Adrenal gland (tissue), 12 donors: ENCODE data around the gene SRPK2. TPM values are rescaled to one million over a fixed set of nuclear protein-coding genes. Genes with fewer than 3 reads are reported as not detected.

Experiments
- DNase-seq, 7 donors: peaks; one replicate each; pipeline ENCODE4 v3.0.0-alpha.2; 2019 to 2020
- H3K27ac ChIP-seq, 5 donors: fragments of 200-600 bp; sonication (generic) in 4 of 5; 1 replicate in 3 of 5; 2 replicates in 2 of 5; pipeline versions ENCODE4 v1.5.1 to v1.8.0; 2016 to 2020; ENCODE audit warnings: mild to moderate bottlenecking in 1 of 5
- H3K27me3 ChIP-seq: fragments of 200-600 bp; 2 replicates; pipeline ENCODE4 v1.8.0; 2021
- H3K36me3 ChIP-seq, 2 donors: fragments of 200-600 bp; replicated peaks in 1 of 2; 1 replicate in 1 of 2; 2 replicates in 1 of 2; pipeline versions ENCODE4 v1.5.1 to v1.8.0; 2018 to 2022
- H3K4me1 ChIP-seq, 2 donors: fragments of 200-600 bp; replicated peaks in 1 of 2; 1 replicate in 1 of 2; 2 replicates in 1 of 2; pipeline versions ENCODE4 v1.5.1 to v1.8.0; 2018 to 2021
- H3K4me3 ChIP-seq, 4 donors: fragments of 200-600 bp; sonication (generic) in 3 of 4; one replicate each; pipeline ENCODE4 v1.5.1; 2016 to 2018
- H3K9me3 ChIP-seq, 3 donors: fragments of 200-600 bp; sonication (generic) in 1 of 3; replicated peaks in 1 of 3; 1 replicate in 2 of 3; 2 replicates in 1 of 3; pipeline versions ENCODE4 v1.5.1 to v1.8.0; 2016 to 2021
- POLR2A ChIP-seq, 2 donors: fragments of 450-650 bp; IDR thresholded peaks; one replicate each; pipeline ENCODE4 v1.6.1; 2017; ENCODE audit warnings: antibody characterized with exemption in 2 of 2, mild to moderate bottlenecking in 2 of 2, moderate library complexity in 1 of 2
- WGBS, 4 donors: extraction: QIAGEN DNeasy Blood & Tissue Kit in 2 of 4; methylation state at CpG; one replicate each; pipeline versions ENCODE4 v1.1.5 to v1.1.7; 2013 to 2017; 5-methylcytosine and 5-hydroxymethylcytosine counted together
- intact Hi-C, 2 donors: fragments of 100-400 bp; cut with DNase I; formaldehyde crosslinking; loops; one replicate each; pipeline versions ENCODE4 v1.14.1 to v1.15.0; 2022 to 2023
- polyA plus RNA-seq, 3 donors: library from polyadenylated mRNA; stranded (reverse); fragments of 200-250 nt in 2 of 3; fragments of 350-450 nt in 1 of 3; fragmentation: Illumina TruSeq in 1 of 3; extraction: RNeasy Lipid Tissue Mini Kit (QIAGEN cat#74804) in 1 of 3; gene quantifications; one replicate each; pipeline ENCODE4 v1.2.3, GENCODE V29; 2013 to 2014
- total RNA-seq, 9 donors: library from RNA; depleted of rRNA in 4 of 9; stranded (reverse); fragments of >200 nt in 4 of 9; fragments of 120-200 nt in 1 of 9; fragmentation: NEBNext Ultra II Directional in 1 of 9; extraction: Animal tissue kit (Norgen Biotek cat#: 25700) in 1 of 9; gene quantifications; one replicate each; pipeline versions ENCODE4 v1.1.0 to v1.2.4, GENCODE V29; 2013 to 2023
- TF ChIP-seq, protein P1 (sequence below), 6 experiments: fragments of 450-650 bp in 4 of 6; fragments of 200-600 bp in 2 of 6; sonication (generic) in 1 of 6; IDR thresholded peaks; 1 replicate in 5 of 6; 2 replicates in 1 of 6; pipeline versions ENCODE4 v1.5.1 to v1.8.0; 2016 to 2021; ENCODE audit warnings: antibody characterized with exemption in 6 of 6, mild to moderate bottlenecking in 2 of 6, moderate library complexity in 1 of 6
- donor health status: healthy with polysubstance abuse.
- donor health status: Bipolar disorder and iron deficiency.
- donor health status: DM: yes; HTN: yes; CAD: no.
- donor health status: DM: no; HTN: no; CAD: no.
- donor health status: DM: no; HTN: no; CAD: no.
- donor health status: DM: yes; HTN: yes; CAD: no.

Gene SRPK2
- total and polyA plus RNA-seq, 12 donors: 7.3 to 64.7 (median 36.6) TPM

DNA sequence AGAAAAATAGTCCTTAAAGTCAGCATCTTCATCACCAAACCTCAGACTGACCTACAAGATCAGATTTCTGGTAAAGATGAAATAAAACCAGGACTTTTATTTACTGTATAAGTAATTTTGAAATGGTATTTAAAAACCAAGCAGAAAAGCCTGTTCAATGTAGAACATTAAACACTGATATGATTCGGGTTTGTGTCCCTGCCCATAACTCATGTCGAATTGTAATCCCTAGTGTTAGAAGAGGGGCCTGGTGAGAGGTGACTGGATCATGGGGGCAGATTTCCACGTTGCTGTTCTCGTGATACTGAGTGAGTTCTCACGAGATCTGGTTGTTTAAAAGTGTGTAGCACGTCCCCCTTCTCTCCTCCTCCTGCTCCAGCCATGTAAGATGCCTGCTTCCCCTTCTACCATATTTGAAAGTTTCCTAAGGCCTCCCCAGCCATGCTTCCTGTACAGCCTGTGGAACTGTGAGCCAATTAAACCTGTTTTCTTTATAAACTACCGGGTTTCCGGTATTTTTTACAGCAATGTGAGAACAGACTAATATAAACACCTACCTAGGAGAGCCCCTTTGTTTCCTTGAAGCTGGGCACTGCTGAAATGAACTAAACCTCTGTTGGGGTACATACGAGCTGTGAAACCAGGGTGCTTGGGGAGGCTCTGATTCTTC lies 254.6 kb downstream of the SRPK2 start:
- TF ChIP-seq, protein P1, sequence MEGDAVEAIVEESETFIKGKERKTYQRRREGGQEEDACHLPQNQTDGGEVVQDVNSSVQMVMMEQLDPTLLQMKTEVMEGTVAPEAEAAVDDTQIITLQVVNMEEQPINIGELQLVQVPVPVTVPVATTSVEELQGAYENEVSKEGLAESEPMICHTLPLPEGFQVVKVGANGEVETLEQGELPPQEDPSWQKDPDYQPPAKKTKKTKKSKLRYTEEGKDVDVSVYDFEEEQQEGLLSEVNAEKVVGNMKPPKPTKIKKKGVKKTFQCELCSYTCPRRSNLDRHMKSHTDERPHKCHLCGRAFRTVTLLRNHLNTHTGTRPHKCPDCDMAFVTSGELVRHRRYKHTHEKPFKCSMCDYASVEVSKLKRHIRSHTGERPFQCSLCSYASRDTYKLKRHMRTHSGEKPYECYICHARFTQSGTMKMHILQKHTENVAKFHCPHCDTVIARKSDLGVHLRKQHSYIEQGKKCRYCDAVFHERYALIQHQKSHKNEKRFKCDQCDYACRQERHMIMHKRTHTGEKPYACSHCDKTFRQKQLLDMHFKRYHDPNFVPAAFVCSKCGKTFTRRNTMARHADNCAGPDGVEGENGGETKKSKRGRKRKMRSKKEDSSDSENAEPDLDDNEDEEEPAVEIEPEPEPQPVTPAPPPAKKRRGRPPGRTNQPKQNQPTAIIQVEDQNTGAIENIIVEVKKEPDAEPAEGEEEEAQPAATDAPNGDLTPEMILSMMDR (IDR thresholded peaks at IDR 0.05): no peak
- no peak for TF ChIP-seq POLR2A (IDR thresholded peaks at IDR 0.05)
- intact Hi-C loops: loop anchor here in 1 of 2 donors (10.0 kb wide), 1 partner anchor 201 kb away; no protein-coding TSS in a partner anchor
- Histone ChIP-seq H3K27me3 (no peaks in the 10 kb centered on the region), H3K27ac (no peak overlapping the region), H3K4me3 (no peak overlapping the region), H3K4me1 (peaks cover 8 to 19% of the 10 kb centered on the region in 2 donors), H3K36me3 (peaks cover 0 to 7% of the 10 kb centered on the region in 2 donors), H3K9me3 (no peaks in the 10 kb centered on the region)
- 85 to 92% (median 90%) methylated on average over 9 of the region's 9 CpGs for WGBS, 4 donors
- no peak for DNase-seq

DNA sequence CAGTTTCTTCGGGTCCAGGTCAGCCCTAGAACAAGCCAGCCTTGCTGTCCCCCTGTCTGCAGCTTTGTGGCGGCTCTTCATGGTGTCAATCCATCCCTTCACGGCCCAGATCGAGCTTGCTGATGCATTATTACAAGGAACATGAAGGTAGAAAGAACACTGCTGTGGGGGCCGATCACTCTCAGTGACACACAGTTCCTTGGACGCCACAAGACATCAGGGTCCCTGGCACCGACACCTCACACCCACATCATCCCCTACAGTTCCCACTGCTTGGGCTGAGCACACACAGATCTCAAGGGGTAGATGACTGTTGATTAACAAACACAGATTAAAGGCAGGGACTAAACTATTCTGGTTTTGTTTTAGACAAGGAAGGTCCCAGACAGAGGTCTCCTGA lies 255.4 kb downstream of the SRPK2 start:
- intact Hi-C loops: loop anchor here in 1 of 2 donors (10.0 kb wide), 1 partner anchor 201 kb away; no protein-coding TSS in a partner anchor
- Histone ChIP-seq H3K27ac (no peak overlapping the region), H3K36me3 (peaks cover 0 to 7% of the 10 kb centered on the region in 2 donors), H3K27me3 (no peaks in the 10 kb centered on the region), H3K4me3 (no peak overlapping the region), H3K4me1 (peaks cover 8 to 19% of the 10 kb centered on the region in 2 donors), H3K9me3 (no peaks in the 10 kb centered on the region)
- 90 to 93% (median 92%) methylated on average over 7 of the region's 7 CpGs for WGBS, 4 donors
- no peak for TF ChIP-seq POLR2A (IDR thresholded peaks at IDR 0.05)
- TF ChIP-seq, protein P1 (IDR thresholded peaks at IDR 0.05): no peak
- DNase-seq: no peak

DNA sequence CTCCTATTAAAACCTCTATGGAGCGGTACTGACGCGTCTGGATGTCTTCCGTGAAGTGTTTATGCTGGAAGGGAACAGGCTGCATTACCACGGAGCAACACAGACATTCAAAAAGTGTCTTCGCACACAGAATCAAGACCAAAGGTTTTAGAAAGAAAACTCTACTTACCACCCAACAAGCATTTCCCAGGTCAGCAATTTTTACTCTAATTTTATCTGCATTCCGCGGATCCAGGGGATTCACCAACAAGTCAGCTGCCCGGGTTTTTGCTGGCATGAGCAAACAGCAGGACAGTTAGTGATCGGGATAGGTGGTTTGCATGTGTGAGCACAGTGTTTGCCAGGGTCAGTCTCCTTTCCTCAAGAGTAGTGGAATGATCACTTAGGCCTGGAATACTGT lies 255.9 kb downstream of the SRPK2 start:
- no peaks in the 10 kb centered on the region for H3K9me3 ChIP-seq
- H3K4me3 ChIP-seq: no peak overlapping the region
- H3K27me3 ChIP-seq: no peaks in the 10 kb centered on the region
- intact Hi-C loops: loop anchor here in 1 of 2 donors (10.0 kb wide), 1 partner anchor 202 kb away; no protein-coding TSS in a partner anchor
- DNase-seq: no peak
- 92 to 95% (median 94%) methylated on average over 10 of the region's 10 CpGs for WGBS, 4 donors
- no peak overlapping the region for H3K27ac ChIP-seq
- H3K4me1 ChIP-seq: peaks cover 8 to 19% of the 10 kb centered on the region in 2 donors
- H3K36me3 ChIP-seq: peaks cover 0 to 7% of the 10 kb centered on the region in 2 donors
- TF ChIP-seq POLR2A (IDR thresholded peaks at IDR 0.05): no peak
- TF ChIP-seq, protein P1 (IDR thresholded peaks at IDR 0.05): no peak

DNA sequence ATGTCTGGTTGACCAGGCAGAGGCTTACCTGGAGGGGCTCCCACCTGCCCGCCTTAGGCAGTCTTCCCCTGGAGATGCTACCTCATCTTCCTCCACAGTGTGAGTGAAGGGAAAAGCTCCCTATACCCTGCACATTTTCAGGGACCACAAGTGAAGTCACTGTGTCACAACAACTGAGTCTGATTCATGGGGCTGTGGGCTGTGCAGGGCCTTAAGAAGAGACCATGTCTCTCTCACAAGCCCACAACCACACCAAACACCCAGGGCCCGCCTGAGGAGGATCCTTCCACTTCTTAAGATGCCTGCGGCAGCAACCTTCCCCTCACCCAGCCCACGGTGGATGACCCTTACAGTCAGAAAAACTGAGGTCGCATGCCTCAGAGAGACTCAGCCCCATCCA lies 256.4 kb downstream of the SRPK2 start:
- Histone ChIP-seq H3K27ac (peak overlapping the region in 1 of 5 donors; percentile 0), H3K4me1 (peaks cover 8 to 19% of the 10 kb centered on the region in 2 donors), H3K36me3 (peaks cover 0 to 7% of the 10 kb centered on the region in 2 donors), H3K9me3 (no peaks in the 10 kb centered on the region), H3K4me3 (no peak overlapping the region), H3K27me3 (no peaks in the 10 kb centered on the region)
- DNase-seq: no peak
- TF ChIP-seq, protein P1 (IDR thresholded peaks at IDR 0.05): no peak
- TF ChIP-seq POLR2A (IDR thresholded peaks at IDR 0.05): no peak
- intact Hi-C loops: loop anchor here in 1 of 2 donors (10.0 kb wide), 1 partner anchor 202 kb away; no protein-coding TSS in a partner anchor
- WGBS, 4 donors: 84 to 97% (median 91%) methylated on average over 4 to 5 of the region's 5 CpGs
